GM11168 (cell line): ENCODE results near the gene LRCH3.

Experiments
- in situ Hi-C: fragments of 300-500 bp; cut with MboI; formaldehyde crosslinking; loops from one replicate; pipeline ENCODE4 v1.12.0; 2022; ENCODE audit warnings: low sequenced_read_pairs; ENCODE audit not compliant: unreplicated experiment

Gene LRCH3

GRCh38 chr3:197791892-197792647 lies 1.0 kb downstream of the LRCH3 start:
- in situ Hi-C loops: no loop called here

- in situ Hi-C loops: no loop called here
Measured at GRCh38 chr3:197793247-197793646, 2.2 kb downstream of the LRCH3 start.

- in situ Hi-C loops: no loop called here
Measured at GRCh38 chr3:197794115-197794514, 3.1 kb downstream of the LRCH3 start.

GRCh38 chr3:197795200-197795599 lies 4.1 kb downstream of the LRCH3 start:
- in situ Hi-C loops: no loop called here

- in situ Hi-C loops: no loop called here
Measured at GRCh38 chr3:197796087-197796486, 5.0 kb downstream of the LRCH3 start.

- in situ Hi-C loops: no loop called here
Measured at GRCh38 chr3:197798863-197799262, 7.8 kb downstream of the LRCH3 start.

GRCh38 chr3:197800379-197800778 lies 9.3 kb downstream of the LRCH3 start:
- in situ Hi-C loops: no loop called here

GRCh38 chr3:197801891-197802778 lies 11.1 kb downstream of the LRCH3 start:
- in situ Hi-C loops: no loop called here

DNA sequence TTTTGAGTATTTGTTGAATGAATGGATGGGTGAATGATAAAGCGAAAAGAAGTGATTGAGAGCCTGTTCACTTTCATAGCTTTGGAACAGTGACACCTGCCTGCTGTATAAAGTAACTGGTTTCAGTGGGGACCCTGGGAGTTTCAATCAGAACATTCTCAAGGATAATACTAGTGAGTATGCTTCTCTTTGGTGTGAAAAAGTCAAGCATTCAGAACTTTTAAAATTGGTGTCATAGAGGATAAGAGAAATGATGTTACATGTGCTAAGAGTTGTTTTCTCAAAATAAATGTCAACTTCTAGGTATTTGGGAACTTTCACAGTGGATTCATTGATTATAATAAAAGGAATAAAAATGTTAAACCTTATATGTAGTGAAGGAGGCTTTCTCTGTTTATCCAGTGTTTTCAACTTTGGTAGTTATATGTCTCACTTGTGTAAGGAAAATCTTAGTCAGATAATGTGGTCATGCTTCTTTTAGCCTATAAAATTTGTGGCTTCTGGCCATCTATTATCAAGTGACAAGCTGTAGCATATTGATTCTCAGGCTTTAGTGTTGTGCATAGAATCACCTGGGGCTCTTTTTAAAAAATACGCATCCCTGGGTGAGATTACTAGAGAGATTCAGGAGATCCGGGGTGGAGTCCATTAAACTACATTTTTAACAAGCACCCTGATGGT lies 11.9 kb downstream of the LRCH3 start:
- in situ Hi-C loops: no loop called here

DNA sequence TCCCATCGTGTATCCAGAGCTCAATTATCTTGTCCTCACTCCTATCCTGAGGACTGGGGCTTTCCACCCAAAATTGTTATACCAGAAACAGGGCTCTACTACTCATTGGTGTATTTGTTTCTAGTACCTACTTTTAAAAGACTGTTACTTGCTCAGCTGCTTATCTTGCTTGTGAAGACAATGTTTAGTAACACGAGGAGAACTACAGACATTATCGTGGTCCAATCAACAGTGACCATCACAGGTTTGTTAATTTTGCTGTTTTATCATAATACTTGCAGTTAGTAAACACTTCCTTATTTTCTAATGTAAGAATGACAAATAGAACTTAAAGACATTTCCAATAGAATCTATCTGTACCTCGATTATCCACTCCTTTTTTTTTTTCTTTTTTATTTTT lies 13.5 kb downstream of the LRCH3 start:
- in situ Hi-C loops: no loop called here

- in situ Hi-C loops: no loop called here
Measured at GRCh38 chr3:197807969-197808587, 17.0 kb downstream of the LRCH3 start.

DNA sequence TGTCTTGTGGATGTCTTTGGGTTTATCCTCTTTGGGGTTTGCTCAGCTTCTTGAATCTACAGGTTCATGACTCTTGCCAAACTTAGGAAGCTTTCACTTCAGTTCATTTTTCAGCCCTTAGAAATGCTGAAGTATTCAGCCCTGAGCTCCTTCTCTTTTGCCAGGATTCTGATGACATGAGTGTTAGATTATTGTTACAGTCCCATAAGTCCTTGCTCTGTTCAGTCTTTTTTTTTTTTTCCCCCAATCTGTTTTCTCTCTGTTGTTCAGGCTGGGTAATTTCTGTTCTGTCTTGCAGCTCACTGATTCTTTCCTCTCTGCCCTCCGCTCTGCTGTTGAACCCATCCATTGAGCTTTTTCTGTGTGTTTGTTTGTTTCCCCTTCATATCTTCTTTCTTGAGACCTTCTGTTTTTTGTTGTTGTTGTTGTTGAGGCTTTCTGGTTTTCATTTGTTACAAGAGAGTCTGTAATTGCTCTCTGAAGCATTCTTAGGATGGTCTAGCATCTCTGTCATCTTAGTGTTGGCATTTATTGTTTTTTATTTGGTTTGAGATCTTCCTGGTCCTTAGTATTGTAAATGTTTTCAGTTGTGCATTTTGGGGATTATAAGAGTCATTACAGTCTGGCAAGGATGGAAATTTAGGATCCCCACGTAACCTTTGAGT lies 18.4 kb downstream of the LRCH3 start:
- in situ Hi-C loops: no loop called here

GRCh38 chr3:197810901-197811300 lies 19.8 kb downstream of the LRCH3 start:
- in situ Hi-C loops: no loop called here

- in situ Hi-C loops: no loop called here
Measured at GRCh38 chr3:197811343-197811742, 20.3 kb downstream of the LRCH3 start.

DNA sequence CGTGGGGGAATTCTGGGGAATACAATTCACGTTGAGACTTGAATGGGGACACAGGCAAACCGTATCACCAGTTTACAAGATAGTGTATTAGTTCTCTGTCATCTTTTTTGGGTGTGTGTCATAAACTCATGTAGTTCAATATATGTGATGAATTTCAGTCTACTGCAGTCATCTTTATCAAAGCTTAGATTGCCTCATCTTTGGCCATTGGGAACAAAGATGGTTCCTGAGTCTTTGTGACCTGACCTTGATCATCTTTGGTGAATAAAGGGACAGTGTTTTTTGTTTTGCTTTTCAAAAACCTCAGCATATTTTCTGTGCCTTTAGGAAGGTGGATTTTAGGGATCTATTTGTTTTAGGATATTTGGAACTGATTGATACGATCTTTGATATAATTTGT lies 23.3 kb downstream of the LRCH3 start:
- in situ Hi-C loops: no loop called here

- in situ Hi-C loops: no loop called here
Measured at GRCh38 chr3:197820550-197821335, 29.7 kb downstream of the LRCH3 start.

- in situ Hi-C loops: no loop called here
Measured at GRCh38 chr3:197829397-197830045, 38.5 kb downstream of the LRCH3 start.

- in situ Hi-C loops: no loop called here
Measured at GRCh38 chr3:197830308-197830966, 39.4 kb downstream of the LRCH3 start.
